RWPE1 (cell line): Measurements from ENCODE around the gene GSC.

Experiments used
- CTCF ChIA-PET: fragments of 350-600 bp; sonication (Branson Sonifier 250); formaldehyde crosslinking; extraction: SDS; loops from one replicate; lab custom pipeline; 2021; lab: Yijun Ruan, JAX
- POLR2A ChIA-PET: fragments of 400-600 bp; formaldehyde crosslinking; extraction: SDS; loops from one replicate; lab custom pipeline; 2020; ENCODE audit warnings: antibody characterized with exemption; ENCODE audit not compliant: low non-redundant PET; lab: Yijun Ruan, JAX
- DNase-seq: peaks from one replicate; pipeline ENCODE4 v3.0.0; 2012; ENCODE audit warnings: low spot score
- H3K27ac ChIP-seq: fragments of 450-650 bp; 2 replicates; pipeline ENCODE4 v1.5.1; 2017
- TF ChIP-seq, protein P1 (sequence below): fragments of 450-650 bp; conservative IDR thresholded peaks from 2 replicates; pipeline ENCODE4 v1.5.1; 2017; ENCODE audit warnings: low read depth, mild to moderate bottlenecking

Gene GSC

DNA sequence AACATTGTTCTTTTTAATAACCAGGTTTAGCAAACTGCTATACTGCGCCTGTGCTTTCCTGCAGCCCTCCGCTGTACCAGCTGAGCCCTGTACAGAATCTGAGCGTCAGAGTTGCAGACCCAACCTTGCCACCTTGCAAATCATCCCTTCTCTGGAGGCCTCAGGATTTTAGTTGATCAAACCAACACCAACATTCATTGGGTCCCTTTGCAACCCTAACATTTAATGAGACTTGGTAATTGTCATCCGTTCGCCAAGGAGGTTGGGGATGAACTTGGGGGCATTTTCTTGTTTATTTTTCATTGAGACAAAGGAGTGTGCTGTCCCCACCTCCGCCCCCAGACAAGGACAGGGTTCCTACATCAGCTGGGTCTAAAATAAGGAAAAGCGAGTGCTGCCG, 2.6 kb upstream of the GSC start:
- POLR2A ChIA-PET, result no interaction called here
- CTCF ChIA-PET, result no interaction called here
- H3K27ac ChIP-seq, result no peak overlapping the region
- TF ChIP-seq, protein P1, sequence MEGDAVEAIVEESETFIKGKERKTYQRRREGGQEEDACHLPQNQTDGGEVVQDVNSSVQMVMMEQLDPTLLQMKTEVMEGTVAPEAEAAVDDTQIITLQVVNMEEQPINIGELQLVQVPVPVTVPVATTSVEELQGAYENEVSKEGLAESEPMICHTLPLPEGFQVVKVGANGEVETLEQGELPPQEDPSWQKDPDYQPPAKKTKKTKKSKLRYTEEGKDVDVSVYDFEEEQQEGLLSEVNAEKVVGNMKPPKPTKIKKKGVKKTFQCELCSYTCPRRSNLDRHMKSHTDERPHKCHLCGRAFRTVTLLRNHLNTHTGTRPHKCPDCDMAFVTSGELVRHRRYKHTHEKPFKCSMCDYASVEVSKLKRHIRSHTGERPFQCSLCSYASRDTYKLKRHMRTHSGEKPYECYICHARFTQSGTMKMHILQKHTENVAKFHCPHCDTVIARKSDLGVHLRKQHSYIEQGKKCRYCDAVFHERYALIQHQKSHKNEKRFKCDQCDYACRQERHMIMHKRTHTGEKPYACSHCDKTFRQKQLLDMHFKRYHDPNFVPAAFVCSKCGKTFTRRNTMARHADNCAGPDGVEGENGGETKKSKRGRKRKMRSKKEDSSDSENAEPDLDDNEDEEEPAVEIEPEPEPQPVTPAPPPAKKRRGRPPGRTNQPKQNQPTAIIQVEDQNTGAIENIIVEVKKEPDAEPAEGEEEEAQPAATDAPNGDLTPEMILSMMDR, result no peak
- no peak for DNase-seq

GRCh38 chr14:94771906-94772490, 2.1 kb upstream of the GSC start:
- TF ChIP-seq, protein P1, result no peak
- H3K27ac ChIP-seq, result no peak overlapping the region
- ChIA-PET POLR2A (no interaction called here), CTCF (no interaction called here)
- DNase-seq, result no peak

- TF ChIP-seq, protein P1, result no peak
- CTCF ChIA-PET, result no interaction called here
- no peak overlapping the region for H3K27ac ChIP-seq
- POLR2A ChIA-PET, result no interaction called here
- no peak for DNase-seq
Observed at GRCh38 chr14:94771158-94771905, 1.4 kb upstream of the GSC start.

DNA sequence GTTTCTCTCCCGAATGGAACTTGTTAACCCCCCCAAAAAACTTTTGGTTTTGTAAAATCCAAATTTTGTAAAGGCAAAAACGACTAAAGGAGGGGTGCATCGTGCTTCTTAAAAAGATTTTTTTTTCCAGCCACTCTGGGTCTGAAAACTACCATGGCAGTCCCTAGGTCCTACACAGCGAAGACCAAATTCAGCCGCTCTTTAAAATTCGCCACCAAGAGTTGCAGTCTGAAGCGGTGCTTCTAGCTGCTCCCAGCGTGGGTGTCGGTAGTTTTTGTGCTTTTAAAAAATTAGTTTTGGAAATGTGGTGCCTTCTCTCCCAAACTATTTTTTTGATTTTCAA, 873 bp upstream of the GSC start:
- no peak overlapping the region for H3K27ac ChIP-seq
- ChIA-PET CTCF (no interaction called here), POLR2A (no interaction called here)
- DNase-seq, result no peak
- TF ChIP-seq, protein P1, result no peak

DNA sequence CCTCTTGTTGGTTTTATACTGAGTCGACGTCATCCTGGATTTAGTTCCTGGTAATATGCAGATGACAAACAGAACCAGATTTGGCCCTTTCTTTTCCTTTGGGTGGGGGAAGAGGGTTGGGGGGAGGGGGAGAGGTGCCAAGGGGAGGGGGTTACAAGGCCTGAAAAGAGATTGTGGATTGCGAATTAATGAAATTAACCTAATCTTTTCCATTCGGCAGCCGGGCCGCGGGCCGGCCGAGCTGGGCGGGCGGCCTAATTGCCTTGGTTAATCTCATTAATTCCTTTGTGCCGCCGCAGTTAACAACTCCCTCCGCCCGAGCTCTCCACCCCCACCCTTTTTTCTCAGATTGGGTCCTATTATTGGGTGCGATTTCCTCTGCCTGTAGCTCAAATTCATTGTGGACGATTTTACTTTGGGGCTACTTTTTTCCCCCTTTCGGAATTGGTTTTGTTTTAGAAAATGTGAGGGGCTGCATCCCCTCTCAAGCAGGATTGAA, 387 bp upstream of the GSC start:
- TF ChIP-seq, protein P1, result no peak
- no peak for DNase-seq
- POLR2A ChIA-PET, result no interaction called here
- CTCF ChIA-PET, result interaction anchor here (0.5 kb wide), 1 partner anchor 701 kb away, joined by 3 read pairs; no protein-coding TSS in a partner anchor
- H3K27ac ChIP-seq, result no peak overlapping the region

- no peak for DNase-seq
- ChIA-PET CTCF (interaction anchor here (0.9 kb wide), 1 partner anchor 238 kb away, joined by 3 read pairs; no protein-coding TSS in a partner anchor), POLR2A (no interaction called here)
- no peak overlapping the region for H3K27ac ChIP-seq
- TF ChIP-seq, protein P1, result no peak
Observed at GRCh38 chr14:94768521-94769390, 1.2 kb downstream of the GSC start.
